Measurements from ENCODE around the gene HNMT.
"Not testable (repeated sequence)": the region's sequence is repeated elsewhere in the genome, so short reads cannot be mapped to it uniquely, and the experiment has no call there.

Gene HNMT

DNA sequence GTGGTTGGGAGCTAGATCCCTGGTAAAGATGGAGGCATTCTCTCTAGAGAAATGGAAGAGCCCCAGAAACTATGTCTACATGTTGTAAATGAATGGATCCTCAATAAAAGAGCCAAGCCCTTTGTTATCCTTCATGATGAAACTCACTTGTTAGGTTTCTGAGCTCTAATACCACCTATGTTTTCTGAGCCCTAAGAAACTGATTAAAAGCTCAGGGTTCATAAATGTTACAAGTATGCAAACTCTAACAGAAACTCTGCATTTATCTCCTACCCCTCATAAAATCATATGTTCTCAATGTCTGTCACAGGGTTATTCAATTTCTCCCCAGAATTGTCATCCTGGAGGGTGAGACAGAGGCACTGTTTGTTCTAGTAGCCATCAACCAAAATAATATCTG lies 18.0 kb upstream of the HNMT start:
- no peak for DNase-seq (ENCODE audit: low read depth)

DNA sequence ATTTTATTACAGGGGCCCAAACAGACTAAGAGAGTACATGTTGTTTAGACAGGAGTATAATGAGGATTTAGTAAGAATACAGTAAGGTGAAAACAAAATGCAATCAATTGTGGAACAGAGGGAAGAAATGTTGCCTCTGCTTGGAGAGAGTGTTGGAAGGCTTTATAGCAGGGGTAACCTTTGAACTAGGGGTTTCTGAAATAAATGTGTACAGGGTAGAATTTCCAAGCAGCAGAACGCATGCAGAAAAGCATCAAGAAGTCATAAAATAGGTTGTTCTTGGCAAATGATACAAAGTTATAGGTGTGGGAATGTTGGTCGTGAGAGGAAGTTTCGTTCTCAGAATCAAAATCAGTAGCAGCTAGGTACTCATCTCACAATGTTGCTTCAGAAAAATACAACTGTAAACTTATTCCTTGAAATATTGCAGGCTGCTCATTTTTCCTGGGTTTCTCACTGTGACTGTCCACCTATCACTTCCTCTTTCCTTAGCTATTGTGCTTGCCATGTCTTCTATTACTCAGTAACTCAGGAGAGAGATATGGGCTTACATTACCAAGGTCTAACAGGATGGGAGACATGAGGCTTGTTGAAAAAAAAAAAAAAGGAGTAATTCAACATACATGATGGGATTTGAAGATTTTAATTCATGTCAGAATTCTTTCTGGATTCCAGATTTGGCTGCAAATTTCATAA lies 17.1 kb upstream of the HNMT start:
- no peak for DNase-seq (ENCODE audit: low read depth)

DNA sequence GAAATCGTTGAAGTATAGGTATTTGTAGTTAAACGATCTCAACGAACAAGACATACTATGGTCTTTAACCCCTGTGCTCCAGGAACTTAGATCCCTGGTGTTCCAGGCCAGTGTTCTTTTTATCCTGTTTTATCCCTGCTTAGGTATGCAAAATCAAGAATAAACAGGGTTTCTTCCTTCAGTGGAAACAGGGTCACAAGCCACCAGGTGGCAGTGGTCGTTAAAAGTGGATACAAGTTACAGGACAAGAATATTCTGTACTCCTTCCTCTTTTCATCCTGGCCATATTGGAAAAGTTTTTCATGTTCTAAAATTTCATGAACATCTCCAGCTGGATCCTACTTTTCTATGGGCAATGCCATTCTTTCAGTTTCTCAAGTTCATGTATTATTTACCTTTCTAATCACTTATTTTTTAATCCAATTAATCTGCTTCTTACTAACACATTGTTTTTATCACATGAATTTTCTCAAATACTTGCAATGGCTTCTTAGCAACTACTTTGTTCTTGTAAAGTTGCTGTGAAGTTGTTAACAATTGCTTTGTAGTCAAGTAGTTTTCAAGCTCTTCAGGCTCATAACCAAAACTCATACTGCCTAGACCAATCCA lies 16.4 kb upstream of the HNMT start:
- DNase-seq (ENCODE audit: low read depth) = peak; percentile 18

DNA sequence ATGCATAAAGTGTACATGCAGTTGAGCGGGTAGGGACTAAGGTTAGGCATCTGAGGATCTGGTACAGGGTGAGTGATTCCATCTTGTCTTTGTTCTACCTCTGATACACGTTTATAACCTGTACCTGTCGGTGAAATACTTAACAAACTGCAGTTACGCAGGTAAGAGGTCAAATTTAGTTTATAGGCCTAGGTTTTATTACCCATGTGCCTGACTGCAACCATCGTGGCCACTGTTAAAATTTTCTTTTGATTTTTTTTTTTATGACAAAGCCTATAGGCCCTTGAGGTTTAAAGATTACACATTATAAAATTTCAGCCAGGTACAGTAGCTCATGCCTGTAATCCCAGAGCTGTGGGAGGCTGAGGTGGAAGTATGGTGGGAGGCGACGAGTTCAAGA lies 15.4 kb upstream of the HNMT start:
- no peak for DNase-seq (ENCODE audit: low read depth)

DNA sequence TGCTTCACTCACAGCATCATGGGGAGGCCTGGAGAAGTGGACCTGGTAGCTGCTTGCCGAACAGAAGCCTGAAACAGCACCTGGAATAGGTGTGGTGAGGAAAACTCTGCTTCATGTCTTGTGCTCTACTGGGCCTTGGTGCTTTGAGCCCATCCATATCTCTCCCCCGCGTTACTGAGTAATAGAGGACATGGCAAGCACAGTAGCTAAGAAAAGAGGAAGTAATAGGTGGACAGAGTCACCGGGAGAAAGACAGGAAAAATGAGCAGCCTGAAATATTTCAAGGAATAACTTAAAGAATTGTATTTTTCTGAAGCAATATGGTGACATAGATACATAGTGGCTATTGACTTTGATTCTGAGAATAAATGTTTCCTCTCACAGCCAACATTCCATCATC lies 14.0 kb upstream of the HNMT start:
- DNase-seq (ENCODE audit: low read depth) = no peak

DNA sequence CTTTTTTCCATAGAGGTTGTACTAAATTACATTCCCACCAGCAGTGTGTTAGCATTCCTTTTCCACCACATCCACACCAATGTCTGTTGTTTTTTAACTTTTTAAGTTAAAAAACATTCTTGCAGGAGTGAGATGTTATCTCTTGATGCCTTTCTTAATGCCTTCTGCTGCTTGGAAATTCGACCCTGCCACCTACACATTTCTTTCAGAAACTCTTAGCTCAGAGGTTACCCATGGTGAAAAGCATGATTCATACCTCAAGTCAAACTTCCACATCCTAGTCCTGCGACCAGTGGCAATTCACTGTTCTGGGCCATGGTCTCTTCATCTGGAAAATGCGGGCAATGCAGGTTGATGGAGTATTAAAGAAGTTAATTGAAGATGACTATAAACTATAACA lies 12.7 kb upstream of the HNMT start:
- no peak for DNase-seq (ENCODE audit: low read depth)

DNA sequence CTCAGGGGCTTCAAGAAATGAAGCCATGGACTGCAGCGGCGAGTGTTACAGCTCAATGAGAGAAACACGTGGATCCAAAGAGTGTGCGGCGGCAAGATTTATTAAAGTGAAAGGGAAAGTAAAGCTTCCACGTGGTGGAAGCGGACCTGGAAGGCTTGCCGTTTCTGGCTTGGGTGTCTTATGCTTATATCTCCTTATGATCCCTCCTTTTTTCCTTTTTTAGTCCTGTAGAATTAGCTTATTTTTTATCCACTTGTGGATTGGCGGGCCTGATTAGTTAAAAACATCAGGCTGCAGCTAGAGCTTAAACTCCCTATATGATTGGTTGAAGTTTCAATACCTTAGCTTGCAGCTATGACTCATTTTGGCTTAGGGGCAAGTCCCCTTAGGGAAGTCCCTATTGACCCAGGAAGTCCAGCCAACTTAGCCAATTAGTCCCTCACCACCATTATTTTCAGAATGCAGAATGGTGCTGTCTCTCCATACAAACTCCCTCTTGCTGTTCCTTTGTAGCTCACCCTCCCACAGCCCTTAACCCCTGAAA lies 11.6 kb upstream of the HNMT start:
- DNase-seq (ENCODE audit: low read depth) = no peak

DNA sequence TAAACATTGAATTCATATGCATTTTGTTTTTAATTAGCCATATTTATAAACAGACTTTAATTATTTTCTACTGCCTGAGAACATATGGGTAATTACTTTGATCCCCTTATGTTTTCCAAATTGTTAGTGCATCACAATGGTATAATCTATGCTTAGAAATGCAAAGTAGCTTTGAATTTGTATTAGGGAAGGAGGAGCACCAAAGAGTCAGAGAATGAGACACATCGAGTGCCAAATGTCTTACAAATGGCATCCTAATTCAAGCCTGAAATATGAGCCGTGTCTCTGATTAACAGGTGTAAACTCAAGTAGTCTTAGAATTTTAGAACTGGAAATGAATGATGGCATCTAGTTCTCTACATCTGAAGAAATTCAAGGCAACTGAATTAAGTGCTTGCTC lies 8.7 kb upstream of the HNMT start:
- DNase-seq (ENCODE audit: low read depth) = no peak

DNA sequence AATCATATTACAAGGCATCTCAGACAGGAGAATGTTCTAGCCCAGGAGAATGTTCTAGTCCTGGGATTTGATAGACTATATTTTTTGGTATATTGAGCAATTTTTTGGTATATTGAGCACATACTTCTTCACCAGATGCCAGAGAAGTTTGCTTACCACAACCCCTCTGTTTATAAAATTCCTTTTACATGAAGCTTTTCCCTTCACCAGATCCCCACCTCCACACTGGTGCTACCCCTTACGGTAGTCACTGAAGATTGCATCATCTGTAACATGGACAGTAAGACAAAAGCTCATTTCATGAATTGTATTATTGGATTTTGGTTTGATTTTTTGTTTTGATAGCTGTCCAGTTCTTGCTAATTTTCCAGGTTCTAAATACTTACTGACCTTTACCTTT lies 7.2 kb upstream of the HNMT start:
- no peak for DNase-seq (ENCODE audit: low read depth)

DNA sequence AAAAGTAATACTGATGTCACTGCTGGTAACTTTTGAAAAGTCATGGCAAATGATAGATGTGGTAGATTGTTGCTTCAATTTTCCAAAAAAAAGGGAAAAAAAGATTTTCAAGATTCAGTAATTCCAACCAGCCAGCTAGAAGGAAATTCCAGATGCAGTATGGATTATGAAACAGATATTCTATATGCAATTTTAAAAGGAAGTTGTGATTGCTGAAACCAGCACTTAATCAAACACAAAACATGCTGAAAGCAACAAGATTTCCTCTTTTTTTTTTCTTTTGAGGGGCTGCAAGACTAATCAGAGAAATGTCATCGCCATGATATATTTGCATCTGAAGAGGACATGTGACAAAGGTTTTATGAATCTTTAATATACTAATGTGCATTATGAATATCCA lies 5.1 kb upstream of the HNMT start:
- DNase-seq (ENCODE audit: low read depth) = no peak

DNA sequence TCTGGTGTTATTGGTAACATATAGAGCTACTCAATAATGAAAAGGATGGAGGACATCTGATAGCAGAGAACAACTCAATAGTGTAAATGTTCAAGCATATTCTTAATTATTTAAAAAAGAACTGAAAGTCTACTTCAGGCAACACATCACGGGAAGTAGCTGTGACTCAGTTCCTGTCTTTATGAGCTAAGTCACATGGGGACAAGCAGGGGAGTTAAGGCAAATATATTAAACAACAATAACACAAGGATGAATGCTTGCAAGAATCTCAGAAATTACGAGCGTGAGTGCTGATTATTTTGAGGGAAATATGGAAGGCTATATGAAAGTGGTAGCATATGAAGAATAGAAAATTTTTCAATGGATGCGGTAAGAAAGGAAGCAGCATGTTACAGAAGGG lies 4.0 kb upstream of the HNMT start:
- no peak for DNase-seq (ENCODE audit: low read depth)

DNA sequence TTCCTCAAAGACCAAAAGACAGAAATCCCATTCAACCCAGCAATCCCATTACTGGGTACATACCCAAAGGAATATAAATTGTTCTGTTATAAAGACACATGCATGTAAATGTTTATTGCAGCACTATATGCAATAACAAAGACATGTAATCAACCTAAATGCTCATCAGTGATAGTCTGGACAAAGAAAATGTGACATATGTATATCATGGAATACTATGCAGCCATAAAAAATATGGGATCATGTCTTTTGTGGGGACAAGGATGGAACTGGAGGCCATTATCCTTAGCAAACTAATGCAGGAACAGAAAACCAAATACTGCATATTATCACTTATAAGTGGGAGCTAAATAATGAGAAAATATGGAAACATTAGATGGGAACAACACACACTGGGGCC lies 2.7 kb upstream of the HNMT start:
- no peak for DNase-seq (ENCODE audit: low read depth)

DNA sequence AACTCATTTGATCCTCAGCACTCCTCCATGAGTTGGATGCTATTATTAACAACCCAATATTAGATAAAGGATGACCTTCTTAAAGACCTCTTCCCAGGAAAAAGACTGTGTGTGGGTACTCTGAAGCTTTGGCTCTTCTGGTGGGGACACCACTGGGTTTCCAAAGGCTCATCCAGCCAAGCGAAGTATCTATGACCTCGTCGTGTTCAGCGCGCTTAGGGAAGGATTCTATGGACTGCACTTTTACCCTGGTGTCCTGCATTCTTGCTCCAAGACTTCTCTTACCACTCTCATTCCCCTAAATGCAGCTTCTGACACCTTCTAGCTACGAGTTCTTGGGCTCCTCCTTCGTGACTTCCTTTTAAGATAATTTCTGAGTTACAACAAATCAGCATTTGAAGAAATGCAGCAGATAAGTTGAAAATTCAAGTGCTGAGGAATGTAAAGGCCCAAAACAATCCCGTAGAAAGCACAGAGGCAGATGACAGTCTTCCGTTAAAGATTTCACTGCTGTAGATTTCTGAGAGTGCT lies 673 bp upstream of the HNMT start:
- DNase-seq (ENCODE audit: low read depth) = no peak

DNA sequence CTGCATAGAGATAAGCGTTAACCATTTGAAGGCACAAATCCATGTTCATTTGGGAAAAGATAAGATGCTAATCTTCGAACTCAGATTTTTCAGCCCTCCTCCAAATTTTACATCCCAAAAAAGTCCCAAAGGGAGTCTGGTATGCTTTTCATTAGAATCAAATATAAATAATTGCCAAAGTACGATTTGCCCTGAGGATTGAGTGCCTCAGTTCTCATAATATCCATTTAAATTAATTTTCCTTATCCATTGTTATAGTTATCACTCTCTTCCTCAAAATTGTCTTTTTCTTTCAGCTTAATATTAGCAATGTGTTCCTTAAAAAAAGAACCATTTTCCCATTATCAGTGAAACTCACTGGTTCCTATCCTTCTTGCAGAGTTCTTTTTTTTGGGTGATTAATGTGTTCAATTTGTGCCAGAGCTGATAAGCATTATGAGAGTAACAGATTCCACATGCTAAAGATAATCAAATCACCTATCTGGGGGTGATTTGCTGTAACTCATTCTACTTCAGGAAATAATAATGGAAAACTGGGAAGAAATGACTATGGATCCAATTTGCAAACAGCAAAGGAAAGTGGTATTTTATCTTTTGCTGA lies 686 bp downstream of the HNMT start:
- no peak for DNase-seq (ENCODE audit: low read depth)

DNA sequence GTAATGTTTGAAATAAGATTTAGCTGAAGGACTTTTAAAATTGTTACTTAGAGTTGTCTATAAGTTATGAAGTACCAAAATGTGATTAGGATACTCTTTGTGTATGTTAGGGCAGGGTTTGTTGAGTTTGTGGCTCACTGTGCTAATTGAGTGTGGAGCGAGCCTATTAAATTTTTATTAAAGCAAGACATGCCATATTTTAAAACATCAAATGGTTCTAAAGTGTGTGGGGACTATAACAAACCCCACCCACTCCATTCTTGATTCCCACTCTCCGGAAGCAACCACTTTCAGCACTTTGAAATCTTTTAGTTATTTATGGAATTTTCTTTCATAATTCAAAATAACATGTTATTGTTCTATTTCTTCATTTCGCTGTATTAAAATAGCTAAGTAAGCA lies 1.8 kb downstream of the HNMT start:
- DNase-seq (ENCODE audit: low read depth) = no peak

DNA sequence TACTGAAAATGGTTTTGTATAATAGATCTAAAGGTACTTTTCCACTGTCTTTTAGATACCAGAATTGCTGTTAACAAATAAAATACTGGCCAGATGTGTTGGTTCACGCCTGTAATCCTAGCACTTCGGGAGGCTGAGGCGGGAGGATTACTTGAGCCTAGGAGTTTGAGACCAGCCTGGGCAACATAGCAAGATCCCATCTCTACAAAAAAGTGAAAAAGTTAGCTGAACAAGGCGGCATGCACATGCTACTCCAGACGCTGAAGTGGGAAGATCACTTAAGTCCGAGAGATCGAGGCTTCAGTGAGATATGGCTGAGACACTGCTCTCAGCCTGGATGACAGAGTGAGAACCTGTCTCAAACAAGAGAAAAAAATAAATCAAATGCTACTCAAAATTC lies 2.8 kb downstream of the HNMT start:
- no peak for DNase-seq (ENCODE audit: low read depth)

DNA sequence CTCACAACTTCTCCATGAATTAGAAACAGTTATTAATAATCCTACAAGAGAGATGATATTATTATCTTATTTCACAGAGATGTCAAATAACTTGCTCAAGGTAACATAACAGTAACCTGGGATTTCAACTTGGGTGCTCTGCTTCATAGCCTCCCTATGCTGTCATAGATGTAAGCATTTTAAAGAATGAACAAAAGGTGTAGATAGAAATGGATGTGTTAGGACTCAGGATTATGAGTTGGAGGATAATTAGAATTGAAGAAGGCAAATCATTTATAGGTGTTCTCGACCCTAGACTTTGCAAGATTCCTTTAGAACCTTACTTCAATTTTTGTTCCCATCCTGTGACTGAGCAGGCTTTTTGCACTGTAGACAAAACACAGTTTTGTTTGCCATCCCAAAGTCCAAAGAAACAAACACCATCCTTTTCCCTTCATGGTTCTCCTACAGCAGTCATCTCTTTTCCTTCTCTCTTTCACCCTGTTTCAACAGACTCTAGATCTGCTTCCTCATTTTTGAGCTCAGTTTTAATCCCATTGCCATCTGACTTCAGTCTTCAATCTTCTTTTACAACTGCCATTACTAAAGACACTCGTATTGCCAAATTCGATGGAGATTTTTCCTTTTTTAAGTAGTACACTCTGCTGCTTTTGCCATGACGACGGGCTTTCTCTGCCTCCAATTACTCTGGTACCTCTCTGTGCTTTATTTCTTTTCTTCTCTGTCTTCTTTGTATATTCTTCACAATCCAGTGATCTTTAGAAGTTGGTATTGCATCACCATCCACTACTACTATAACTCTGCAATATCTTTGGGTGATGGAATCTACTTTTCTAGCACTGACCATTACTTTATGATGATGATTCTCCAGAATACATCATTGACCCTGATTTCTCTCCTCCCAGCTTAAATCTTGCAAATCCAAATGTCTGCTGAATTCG lies 4.5 kb downstream of the HNMT start:
- DNase-seq (ENCODE audit: low read depth) = no peak

DNA sequence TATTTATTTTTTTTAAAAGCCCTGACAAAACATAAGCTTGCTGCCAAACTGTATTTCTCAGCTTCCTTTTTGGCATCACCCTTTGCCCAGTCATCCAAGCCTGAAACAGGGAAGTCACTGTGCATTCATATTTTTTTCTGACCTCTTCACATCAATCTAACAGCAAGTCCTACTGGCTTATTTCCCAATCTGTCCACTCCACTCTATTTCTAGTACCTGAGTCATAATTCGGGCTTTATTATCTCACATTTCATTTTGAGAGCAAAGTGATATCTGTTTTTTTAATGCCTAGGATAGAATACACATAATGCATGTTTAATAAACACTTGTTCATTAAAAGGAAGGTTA lies 5.1 kb downstream of the HNMT start:
- DNase-seq (ENCODE audit: low read depth) = no peak

DNA sequence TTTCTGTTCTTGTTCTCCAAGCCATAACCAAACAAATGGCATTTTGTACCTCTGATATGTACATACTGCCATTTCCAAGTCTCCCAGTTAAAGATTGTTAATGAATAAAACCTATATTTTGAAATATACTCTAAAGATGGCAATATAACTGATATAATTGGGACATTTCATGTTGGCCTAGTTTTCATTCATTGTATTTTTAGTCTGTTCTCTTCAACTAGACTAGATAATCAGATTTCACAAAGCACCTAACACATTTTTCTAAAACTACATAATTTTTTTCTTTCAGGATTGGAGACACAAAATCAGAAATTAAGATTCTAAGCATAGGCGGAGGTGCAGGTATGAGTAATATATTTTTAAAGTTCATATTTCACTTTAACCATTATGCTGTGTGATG lies 5.6 kb downstream of the HNMT start:
- DNase-seq (ENCODE audit: low read depth) = no peak

DNA sequence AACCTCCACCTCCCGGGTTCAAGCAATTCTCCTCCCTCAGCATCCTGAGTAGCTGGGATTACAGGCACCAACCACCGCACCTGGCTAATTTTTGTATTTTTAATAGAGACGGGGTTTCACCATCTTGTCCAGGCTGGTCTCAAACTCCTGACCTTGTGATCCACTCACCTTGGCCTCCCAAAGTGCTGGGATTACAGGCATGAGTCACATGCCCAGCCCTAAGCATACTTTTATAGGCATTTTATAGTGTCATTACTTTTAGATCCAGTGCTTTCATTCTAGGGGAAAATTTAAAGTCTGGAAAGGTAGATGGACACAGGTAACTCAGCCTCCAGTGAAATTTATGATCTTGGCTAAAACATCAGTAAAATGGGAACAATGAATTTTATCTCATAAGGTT lies 7.0 kb downstream of the HNMT start:
- not testable (repeated sequence) for DNase-seq (ENCODE audit: low read depth)

DNA sequence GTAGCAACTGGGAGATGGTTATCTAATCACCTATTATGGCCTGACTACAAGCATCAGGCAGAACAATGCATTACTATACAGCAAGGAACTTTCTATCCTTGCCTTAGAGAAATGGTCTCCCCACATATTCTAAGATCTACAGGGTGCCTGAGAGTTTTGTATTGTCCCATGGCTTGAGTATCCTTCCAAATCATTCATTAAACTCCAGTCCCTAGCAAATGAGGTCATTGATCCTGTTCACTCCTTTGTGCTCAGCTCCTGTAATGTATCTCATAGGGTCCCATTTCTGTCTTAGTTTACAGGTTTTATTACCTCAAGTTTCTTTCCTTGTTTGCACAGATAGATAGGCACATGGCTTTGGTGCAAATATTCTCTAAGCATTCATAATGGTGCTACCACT lies 9.0 kb downstream of the HNMT start:
- no peak for DNase-seq (ENCODE audit: low read depth)
